Cardiac fibroblast (primary cell): ENCODE data around the gene GOLPH3.
"Not testable (repeated sequence)": the region's sequence is repeated elsewhere in the genome, so short reads cannot be mapped to it uniquely, and the experiment has no call there.

Experiments used
- DNase-seq, 2 donors: peaks; one replicate each; pipeline versions ENCODE4 v3.0.0 to v3.0.0-alpha.2; 2010; ENCODE audit warnings: low read depth in 2 of 2
- H3K4me3 ChIP-seq, 2 donors: replicated peaks in 1 of 2; 1 replicate in 1 of 2; 2 replicates in 1 of 2; pipeline ENCODE4 v1.5.1; 2011; ENCODE audit warnings: low read depth in 2 of 2, low read length in 2 of 2, mild to moderate bottlenecking in 2 of 2, moderate library complexity in 1 of 2
- TF ChIP-seq, protein P1 (sequence below): IDR thresholded peaks from one replicate; pipeline ENCODE4 v1.5.1; 2011; ENCODE audit warnings: low read depth, mild to moderate bottlenecking, low read length, inconsistent platforms

Gene GOLPH3

DNA sequence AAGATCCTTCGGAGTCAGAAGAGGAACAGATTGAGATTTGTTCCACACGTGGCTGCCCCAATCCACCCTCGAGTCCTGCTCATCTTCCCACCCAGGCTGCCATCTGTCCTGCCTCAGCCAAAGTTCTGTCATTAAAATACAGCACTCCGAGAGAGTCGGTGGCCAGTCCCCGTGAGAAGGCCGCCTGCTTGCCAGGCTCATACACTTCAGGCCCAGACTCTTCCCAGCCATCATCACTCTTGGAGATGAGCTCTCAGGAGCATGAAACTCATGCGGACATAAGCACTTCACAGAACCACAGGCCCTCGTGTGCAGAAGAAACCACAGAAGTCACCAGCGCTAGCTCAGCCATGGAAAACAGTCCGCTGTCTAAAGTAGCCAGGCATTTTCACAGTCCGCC lies 85.9 kb downstream of the GOLPH3 start:
- no peak overlapping the region for H3K4me3 ChIP-seq
- TF ChIP-seq, protein P1, sequence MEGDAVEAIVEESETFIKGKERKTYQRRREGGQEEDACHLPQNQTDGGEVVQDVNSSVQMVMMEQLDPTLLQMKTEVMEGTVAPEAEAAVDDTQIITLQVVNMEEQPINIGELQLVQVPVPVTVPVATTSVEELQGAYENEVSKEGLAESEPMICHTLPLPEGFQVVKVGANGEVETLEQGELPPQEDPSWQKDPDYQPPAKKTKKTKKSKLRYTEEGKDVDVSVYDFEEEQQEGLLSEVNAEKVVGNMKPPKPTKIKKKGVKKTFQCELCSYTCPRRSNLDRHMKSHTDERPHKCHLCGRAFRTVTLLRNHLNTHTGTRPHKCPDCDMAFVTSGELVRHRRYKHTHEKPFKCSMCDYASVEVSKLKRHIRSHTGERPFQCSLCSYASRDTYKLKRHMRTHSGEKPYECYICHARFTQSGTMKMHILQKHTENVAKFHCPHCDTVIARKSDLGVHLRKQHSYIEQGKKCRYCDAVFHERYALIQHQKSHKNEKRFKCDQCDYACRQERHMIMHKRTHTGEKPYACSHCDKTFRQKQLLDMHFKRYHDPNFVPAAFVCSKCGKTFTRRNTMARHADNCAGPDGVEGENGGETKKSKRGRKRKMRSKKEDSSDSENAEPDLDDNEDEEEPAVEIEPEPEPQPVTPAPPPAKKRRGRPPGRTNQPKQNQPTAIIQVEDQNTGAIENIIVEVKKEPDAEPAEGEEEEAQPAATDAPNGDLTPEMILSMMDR, result no peak
- no peak for DNase-seq

DNA sequence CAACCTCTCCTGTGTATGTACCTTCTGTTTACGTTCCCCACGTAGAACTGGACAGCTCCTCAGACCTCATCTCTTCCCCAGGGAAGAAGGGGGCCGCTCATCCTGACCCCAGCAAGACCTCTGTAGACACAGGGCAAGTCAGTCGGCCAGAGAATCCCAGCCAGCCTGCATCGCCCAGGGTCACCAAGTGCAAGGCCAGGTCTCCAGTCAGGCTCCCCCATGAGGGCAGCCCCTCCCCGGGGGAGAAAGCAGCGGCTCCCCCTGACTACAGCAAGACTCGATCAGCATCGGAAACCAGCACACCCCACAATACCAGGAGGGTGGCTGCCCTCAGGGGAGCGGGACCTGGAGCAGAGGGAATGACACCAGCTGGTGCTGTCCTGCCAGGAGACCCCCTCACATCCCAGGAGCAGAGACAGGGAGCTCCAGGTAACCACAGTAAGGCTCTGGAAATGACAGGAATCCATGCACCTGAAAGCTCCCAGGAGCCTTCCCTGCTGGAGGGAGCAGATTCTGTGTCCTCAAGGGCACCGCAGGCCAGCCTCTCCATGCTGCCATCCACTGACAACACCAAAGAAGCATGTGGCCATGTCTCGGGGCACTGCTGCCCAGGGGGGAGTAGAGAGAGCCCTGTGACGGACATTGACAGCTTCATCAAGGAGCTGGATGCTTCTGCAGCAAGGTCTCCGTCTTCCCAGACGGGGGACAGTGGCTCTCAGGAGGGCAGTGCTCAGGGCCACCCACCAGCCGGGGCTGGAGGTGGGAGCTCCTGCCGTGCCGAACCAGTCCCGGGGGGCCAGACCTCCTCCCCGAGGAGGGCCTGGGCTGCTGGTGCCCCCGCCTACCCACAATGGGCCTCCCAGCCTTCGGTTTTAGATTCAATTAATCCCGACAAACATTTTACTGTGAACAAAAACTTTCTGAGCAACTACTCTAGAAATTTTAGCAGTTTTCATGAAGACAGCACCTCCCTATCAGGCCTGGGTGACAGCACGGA lies 86.7 kb downstream of the GOLPH3 start:
- TF ChIP-seq, protein P1, result no peak
- H3K4me3 ChIP-seq, result no peak overlapping the region
- no peak for DNase-seq

DNA sequence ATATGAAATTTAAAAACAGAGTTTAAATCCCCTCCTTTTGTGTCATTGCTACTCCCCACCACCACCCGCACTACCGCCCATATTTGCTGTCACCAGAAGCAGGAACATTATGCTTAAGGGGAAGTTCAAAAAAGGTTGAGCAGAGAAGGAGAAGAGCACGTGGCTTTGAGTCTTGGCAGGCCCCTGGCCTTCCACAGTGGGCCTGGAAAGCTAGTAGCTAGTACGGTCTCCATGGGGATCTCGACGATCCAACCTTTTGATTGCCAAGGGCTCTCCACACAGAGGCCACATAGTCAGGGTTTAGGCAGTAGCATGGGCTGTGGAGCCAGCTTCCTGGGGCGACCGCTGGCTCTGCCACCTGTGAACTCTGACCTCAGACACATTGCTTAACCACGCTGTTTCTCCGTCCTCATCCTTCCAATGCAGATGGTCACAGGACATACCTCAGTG lies 90.1 kb downstream of the GOLPH3 start:
- TF ChIP-seq, protein P1, result no peak
- no peak overlapping the region for H3K4me3 ChIP-seq
- DNase-seq, result no peak

DNA sequence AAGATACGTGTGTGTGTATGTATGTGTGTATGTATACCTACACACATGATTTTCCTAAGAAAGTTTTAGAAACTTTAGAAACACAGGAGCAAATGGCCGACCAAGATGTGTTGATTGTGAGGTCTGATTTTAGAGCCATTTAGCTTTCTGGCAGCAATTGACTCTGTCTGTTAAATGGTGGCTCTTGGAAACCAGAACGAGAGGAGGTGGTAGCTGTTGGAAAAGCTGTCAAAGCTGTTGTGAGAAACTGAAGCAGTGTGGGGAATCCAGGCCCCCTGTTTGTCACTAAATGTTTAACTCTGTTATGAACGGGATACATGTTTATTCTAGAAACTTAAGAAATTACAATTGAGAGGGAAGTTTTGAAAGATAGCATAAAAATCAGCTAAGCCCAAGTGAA lies 91.4 kb downstream of the GOLPH3 start:
- DNase-seq, result no peak
- TF ChIP-seq, protein P1, result no peak
- H3K4me3 ChIP-seq, result no peak overlapping the region

DNA sequence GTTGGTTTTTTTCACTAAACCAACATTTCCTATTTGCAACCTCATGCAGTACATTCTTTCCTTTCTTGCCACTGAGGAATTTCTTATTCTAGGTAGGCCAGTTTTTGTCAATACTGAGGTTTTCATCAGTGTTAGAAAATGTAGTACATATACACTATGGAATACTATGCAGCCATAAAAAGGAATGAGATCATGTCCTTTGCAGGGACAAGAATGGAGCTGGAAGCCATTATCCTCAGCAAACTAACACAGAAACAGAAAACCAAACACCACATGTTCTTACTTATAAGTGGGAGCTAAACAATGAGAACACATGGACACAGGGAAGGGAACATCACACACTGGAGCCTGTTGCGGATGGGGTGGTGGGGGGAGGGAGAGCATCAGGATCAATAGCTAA lies 93.6 kb downstream of the GOLPH3 start:
- DNase-seq, H3K4me3 ChIP-seq: not testable (repeated sequence)

DNA sequence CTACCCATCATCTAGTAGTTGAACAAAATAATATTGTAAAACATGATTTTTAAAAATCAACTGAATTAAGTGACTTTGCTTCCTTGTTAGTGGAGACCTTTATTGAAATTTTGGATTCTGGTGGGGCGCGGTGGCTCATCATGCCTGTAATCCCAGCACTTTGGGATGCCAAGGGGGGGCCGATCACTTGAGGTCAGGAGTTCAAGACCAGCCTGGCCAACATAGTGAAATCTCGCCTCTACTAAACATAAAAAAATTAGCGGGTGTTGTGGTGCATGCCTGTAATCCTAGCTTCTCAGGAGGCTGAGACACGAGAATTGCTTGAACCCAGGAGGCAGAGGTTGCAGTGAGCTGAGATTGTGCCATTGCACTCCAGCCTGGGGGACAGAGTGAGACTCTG lies 95.3 kb downstream of the GOLPH3 start:
- DNase-seq, H3K4me3 ChIP-seq: not testable (repeated sequence)

DNA sequence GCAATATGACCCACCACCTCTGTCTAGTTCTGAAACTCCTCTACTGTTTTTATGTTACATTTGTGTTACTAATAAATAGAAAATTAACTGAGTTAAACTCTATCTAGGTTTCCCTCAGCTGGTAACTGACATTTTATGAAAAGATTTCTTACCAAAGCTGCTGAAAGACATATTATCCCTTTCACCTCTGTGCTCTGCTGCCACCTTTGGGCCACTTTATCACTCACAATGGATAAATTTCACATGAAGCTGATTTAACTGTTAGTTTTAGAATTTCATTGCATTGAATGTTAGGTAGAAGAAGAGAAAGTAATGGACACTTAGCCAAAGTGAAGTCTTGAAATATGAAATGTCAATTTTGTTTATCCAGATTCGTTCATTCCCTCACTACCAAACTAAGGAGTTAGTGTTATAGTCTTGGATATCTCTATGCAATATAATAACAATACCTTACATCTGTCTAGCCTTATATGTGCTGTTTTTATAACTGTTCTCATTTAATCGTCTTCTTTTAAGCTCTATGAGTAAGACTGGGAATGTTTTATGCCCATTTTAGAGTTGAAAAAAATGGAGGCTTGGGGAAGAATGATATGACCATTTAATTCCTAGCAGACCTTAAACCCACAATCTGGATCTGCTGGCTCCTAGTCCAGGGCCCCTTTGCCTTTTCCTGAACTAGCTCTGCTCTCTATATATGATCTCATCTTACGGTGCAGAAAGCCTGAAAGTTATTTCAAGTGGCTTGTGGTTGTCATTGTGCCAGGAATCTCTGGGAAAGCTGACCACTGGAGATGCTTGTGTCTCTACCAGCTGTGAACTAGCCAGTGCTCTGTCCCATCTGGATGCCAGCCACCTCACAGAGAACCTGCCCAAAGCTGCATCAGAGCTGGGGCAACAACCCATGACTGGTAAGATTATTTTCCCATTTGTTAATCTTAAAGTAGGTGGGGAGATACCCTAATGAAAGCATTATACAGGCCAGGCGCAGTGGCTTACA lies 97.1 kb downstream of the GOLPH3 start:
- DNase-seq, result peak; percentile 71 to 81
- TF ChIP-seq, protein P1, result peak; percentile 70
- no peak overlapping the region for H3K4me3 ChIP-seq
